Transverse colon (tissue), 3 donors: ENCODE data around the gene RASSF4.
"Not testable (repeated sequence)": the region's sequence is repeated elsewhere in the genome, so short reads cannot be mapped to it uniquely, and the experiment has no call there.

Experiments used
- POLR2A ChIP-seq: fragments of 450-650 bp; IDR thresholded peaks from one replicate; pipeline ENCODE4 v1.6.1; 2016; ENCODE audit warnings: antibody characterized with exemption, mild to moderate bottlenecking, moderate library complexity
- TF ChIP-seq, protein P1 (sequence below), 5 experiments: fragments of 200-600 bp in 3 of 5; fragments of 450-650 bp in 2 of 5; sonication (generic) in 3 of 5; IDR thresholded peaks; 1 replicate in 2 of 5; 2 replicates in 3 of 5; pipeline ENCODE4 v1.5.1; 2016 to 2017; ENCODE audit warnings: antibody characterized with exemption in 5 of 5, inconsistent platforms in 3 of 5, mild to moderate bottlenecking in 2 of 5, moderate library complexity in 1 of 5

DNA sequence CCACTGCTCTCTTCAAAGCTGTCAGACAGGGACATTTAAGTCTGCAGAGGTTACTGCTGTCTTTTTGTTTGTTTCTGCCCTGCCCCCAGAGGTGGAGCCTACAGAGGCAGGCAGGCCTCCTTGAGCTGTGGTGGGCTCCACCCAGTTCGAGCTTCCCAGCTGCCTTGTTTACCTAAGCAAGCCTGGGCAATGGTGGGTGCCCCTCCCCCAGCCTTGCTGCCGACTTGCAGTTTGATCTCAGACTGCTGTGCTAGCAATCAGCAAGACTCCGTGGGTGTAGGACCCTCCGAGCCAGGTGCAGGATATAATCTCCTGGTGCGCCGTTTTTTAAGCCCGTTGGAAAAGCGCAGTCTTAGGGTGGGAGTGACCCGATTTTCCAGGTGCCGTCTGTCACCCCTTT lies 55.0 kb downstream of the RASSF4 start:
- TF ChIP-seq, protein P1, sequence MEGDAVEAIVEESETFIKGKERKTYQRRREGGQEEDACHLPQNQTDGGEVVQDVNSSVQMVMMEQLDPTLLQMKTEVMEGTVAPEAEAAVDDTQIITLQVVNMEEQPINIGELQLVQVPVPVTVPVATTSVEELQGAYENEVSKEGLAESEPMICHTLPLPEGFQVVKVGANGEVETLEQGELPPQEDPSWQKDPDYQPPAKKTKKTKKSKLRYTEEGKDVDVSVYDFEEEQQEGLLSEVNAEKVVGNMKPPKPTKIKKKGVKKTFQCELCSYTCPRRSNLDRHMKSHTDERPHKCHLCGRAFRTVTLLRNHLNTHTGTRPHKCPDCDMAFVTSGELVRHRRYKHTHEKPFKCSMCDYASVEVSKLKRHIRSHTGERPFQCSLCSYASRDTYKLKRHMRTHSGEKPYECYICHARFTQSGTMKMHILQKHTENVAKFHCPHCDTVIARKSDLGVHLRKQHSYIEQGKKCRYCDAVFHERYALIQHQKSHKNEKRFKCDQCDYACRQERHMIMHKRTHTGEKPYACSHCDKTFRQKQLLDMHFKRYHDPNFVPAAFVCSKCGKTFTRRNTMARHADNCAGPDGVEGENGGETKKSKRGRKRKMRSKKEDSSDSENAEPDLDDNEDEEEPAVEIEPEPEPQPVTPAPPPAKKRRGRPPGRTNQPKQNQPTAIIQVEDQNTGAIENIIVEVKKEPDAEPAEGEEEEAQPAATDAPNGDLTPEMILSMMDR (IDR thresholded peaks at IDR 0.05), result not testable (repeated sequence)
- not testable (repeated sequence) for TF ChIP-seq POLR2A
